KMS-11 (cell line): ENCODE measurements around the gene SNAP23.

Experiments used
- H2AFZ ChIP-seq: fragments of 200-600 bp; sonication (generic); 2 replicates; pipeline ENCODE4 v1.6.1; 2016; ENCODE audit warnings: antibody characterized with exemption, mixed run types, low read depth
- H3K27ac ChIP-seq: fragments of 200-600 bp; sonication (generic); 2 replicates; pipeline ENCODE4 v1.6.1; 2016; ENCODE audit warnings: mild to moderate bottlenecking, mixed run types
- H3K27me3 ChIP-seq: fragments of 200-600 bp; sonication (generic); 2 replicates; pipeline ENCODE4 v1.6.1; 2017; ENCODE audit warnings: mild to moderate bottlenecking, low read depth, mixed run types, moderate library complexity; ENCODE audit not compliant: insufficient read depth
- H3K36me3 ChIP-seq: fragments of 200-600 bp; sonication (generic); 2 replicates; pipeline ENCODE4 v1.6.1; 2017; ENCODE audit warnings: mild to moderate bottlenecking, mixed run types; ENCODE audit not compliant: insufficient read depth
- H3K4me1 ChIP-seq: fragments of 200-600 bp; sonication (generic); 2 replicates; pipeline ENCODE4 v1.6.1; 2016; ENCODE audit warnings: mild to moderate bottlenecking, low read depth, mixed run types; ENCODE audit not compliant: poor library complexity, severe bottlenecking
- H3K4me2 ChIP-seq: fragments of 200-600 bp; sonication (generic); 2 replicates; pipeline ENCODE4 v1.7.0; 2016; ENCODE audit warnings: mild to moderate bottlenecking, mixed run types
- H3K4me3 ChIP-seq: fragments of 200-600 bp; sonication (generic); IDR thresholded peaks from 2 replicates; pipeline ENCODE4 v1.6.1; 2017; ENCODE audit warnings: low read depth, low read length, mixed read lengths; ENCODE audit not compliant: insufficient read depth
- H3K79me2 ChIP-seq: fragments of 200-600 bp; sonication (generic); 2 replicates; pipeline ENCODE4 v1.6.1; 2016; ENCODE audit warnings: low read depth, mixed run types; ENCODE audit not compliant: insufficient read depth
- H3K9ac ChIP-seq: fragments of 200-600 bp; sonication (generic); 2 replicates; pipeline ENCODE4 v1.6.1; 2016; ENCODE audit warnings: mild to moderate bottlenecking, mixed run types
- H4K20me1 ChIP-seq: fragments of 200-600 bp; sonication (generic); 2 replicates; pipeline ENCODE4 v1.6.1; 2016; ENCODE audit warnings: mild to moderate bottlenecking, mixed run types; ENCODE audit not compliant: insufficient read depth
- TF ChIP-seq, protein P1 (sequence below): fragments of 200-600 bp; sonication (generic); conservative IDR thresholded peaks from 2 replicates; pipeline ENCODE4 v1.6.1; 2017; ENCODE audit warnings: low read depth, mild to moderate bottlenecking, antibody characterized with exemption, low read length, moderate library complexity, mixed read lengths

Gene SNAP23

DNA sequence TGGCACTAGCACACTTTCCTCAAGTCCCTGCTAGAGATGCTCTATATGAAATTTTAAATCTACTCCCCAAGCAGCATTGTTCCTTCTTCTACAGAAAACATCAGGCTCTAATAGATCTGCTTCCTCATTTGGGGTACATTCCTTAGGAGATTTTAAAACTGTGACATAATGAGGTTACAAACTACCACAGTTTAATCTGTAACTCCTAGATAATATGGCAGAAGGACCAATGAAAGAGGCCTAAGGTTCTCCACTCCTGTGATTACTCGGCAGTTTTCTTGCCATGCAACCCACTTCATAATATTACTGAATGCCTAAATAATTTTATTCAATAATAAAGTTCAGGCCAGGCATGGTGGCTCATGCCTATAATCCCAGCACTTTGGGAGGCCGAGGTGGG, 20.6 kb upstream of the SNAP23 start:
- Histone ChIP-seq H2AFZ (no peak overlapping the region), H3K27me3 (no peaks in the 10 kb centered on the region), H3K4me1 (no peaks in the 10 kb centered on the region), H3K9ac (no peak overlapping the region), H3K27ac (no peak overlapping the region), H3K79me2 (no peaks in the 10 kb centered on the region), H3K36me3 (no peaks in the 10 kb centered on the region), H4K20me1 (no peaks in the 10 kb centered on the region), H3K4me3 (no peak overlapping the region), H3K4me2 (no peak overlapping the region)
- TF ChIP-seq, protein P1, sequence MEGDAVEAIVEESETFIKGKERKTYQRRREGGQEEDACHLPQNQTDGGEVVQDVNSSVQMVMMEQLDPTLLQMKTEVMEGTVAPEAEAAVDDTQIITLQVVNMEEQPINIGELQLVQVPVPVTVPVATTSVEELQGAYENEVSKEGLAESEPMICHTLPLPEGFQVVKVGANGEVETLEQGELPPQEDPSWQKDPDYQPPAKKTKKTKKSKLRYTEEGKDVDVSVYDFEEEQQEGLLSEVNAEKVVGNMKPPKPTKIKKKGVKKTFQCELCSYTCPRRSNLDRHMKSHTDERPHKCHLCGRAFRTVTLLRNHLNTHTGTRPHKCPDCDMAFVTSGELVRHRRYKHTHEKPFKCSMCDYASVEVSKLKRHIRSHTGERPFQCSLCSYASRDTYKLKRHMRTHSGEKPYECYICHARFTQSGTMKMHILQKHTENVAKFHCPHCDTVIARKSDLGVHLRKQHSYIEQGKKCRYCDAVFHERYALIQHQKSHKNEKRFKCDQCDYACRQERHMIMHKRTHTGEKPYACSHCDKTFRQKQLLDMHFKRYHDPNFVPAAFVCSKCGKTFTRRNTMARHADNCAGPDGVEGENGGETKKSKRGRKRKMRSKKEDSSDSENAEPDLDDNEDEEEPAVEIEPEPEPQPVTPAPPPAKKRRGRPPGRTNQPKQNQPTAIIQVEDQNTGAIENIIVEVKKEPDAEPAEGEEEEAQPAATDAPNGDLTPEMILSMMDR = no peak

DNA sequence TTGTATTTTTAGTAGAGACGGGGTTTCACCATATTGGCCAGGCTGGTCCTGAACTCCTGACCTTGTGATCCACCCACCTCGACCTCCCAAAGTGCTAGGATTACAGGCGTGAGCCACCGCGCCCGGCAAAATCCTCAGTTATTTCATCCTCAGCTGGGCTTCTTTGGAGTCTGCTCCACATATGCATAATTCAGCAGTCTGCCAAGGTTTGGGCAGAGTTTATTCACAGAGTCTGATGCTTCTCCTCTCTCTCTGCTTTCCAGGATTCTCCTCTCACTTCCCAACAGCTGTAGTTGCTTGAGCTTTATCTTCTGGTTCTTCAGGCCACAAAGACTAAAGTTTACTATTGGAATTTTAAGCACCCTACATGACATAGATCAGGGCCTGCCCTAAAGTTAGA, 12.7 kb upstream of the SNAP23 start:
- Histone ChIP-seq H3K36me3 (no peaks in the 10 kb centered on the region), H3K4me2 (no peak overlapping the region), H3K27ac (no peak overlapping the region), H2AFZ (no peak overlapping the region), H3K4me3 (no peak overlapping the region), H3K79me2 (peaks cover 4% of the 10 kb centered on the region; the same call in 1 of the 2 replicates), H3K27me3 (no peaks in the 10 kb centered on the region), H3K9ac (no peak overlapping the region), H4K20me1 (no peaks in the 10 kb centered on the region), H3K4me1 (no peaks in the 10 kb centered on the region)
- TF ChIP-seq, protein P1 = no peak

DNA sequence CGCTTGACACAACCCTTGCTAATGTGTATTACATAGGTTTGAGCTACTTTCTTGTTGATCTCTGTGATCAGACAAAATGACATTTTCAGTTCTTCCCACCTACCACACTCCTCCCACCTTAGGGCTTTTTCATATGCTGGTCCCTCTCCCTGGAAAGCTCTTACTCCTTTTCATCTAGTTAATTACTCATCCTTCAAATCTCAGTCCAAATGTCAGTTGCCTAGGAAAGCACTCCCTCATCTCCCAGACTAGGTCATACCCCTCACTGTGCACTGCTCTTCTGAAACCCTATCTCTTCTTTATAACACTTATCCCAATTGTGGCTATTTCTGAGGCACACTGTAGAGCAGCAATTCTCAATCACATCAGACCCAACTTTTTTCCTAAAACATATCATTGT, 11.8 kb upstream of the SNAP23 start:
- TF ChIP-seq, protein P1 = no peak
- Histone ChIP-seq H3K9ac (no peak overlapping the region), H3K27ac (no peak overlapping the region), H3K36me3 (no peaks in the 10 kb centered on the region), H3K4me1 (no peaks in the 10 kb centered on the region), H3K4me3 (no peak overlapping the region), H3K79me2 (peaks cover 11% of the 10 kb centered on the region; the same call in 1 of the 2 replicates), H3K4me2 (no peak overlapping the region), H2AFZ (no peak overlapping the region), H4K20me1 (no peaks in the 10 kb centered on the region), H3K27me3 (no peaks in the 10 kb centered on the region)

DNA sequence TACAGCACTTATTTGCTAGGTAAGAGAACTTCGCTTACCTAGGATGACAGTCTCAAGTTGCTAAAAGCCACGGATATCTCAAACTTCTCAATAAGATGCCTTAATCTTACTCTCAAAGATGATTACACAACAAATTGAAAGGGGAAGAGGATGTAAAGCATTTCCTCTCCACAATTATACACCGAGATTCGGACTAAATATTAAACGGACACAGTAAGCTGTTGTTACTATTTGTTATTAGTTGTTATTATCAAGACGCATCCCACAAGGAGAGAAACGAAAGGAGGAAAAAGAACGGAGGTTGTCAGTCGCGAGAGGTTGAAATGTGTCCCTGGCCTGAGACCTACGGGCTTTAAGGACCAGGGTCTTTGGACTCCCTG, 5.2 kb upstream of the SNAP23 start:
- Histone ChIP-seq H3K4me1 (peaks cover 21% of the 10 kb centered on the region), H3K9ac (peak overlapping the region; percentile 81; the same call in 1 of the 2 replicates), H3K36me3 (no peaks in the 10 kb centered on the region), H2AFZ (peak overlapping the region; percentile 93), H4K20me1 (no peaks in the 10 kb centered on the region), H3K79me2 (peaks cover 14% of the 10 kb centered on the region; the same call in 1 of the 2 replicates), H3K4me2 (peak overlapping the region; percentile 95), H3K4me3 (no peak overlapping the region), H3K27ac (peak overlapping the region; percentile 83; the same call in 1 of the 2 replicates), H3K27me3 (no peaks in the 10 kb centered on the region)
- TF ChIP-seq, protein P1 = no peak
